NCI-H1105 (cell line): ENCODE measurements around the gene CWC22.
"Not testable (repeated sequence)": the region's sequence is repeated elsewhere in the genome, so short reads cannot be mapped to it uniquely, and the experiment has no call there.

Experiments used
- DNase-seq: peaks from one replicate; lab custom pipeline; 2025; lab: John Stamatoyannopoulos, UW

Gene CWC22

DNA sequence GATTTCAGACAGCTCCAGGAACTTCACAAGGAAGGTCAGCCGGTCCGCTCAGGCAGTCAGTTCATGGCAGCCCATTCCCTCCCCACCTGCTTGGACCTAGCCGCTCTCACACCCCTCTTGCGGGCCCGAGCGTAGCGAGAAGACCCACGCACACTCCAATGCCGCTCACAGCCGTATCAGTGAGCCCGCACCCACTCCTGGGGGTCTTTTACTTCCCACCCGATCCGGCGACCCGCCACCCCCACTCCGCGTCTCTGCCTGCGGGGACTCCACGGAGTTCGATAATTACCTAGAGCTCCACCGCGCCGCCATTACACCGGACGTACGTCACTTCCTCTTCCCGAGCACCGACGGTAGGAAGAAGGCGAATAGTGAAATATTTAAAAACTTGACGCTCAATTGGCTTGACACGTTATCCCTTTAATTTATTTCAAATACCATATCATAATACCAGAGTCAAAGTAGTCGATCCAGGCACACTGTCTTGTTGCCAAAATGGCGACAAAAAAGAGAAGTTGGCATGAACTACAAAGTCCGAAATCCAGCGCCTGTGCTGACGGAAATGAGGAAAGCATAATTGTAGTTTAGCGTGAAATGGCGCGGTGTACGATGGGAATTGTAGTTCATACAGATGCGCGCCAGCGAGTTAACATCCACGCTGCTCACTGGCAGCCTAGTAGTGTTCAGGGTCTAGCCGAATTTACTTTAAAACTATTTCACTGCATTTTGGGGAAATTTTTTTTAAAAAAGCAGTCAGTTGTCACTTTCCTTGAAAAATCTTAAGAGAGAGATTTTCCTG is at the start of gene CWC22:
Gene CWC22 (minus strand): TSS at position 517 of the 799 bp plus-strand sequence. CDS start 13,956 bp downstream, outside the sequence.
- peak; percentile 85 for DNase-seq

- DNase-seq, result no peak
Measured at GRCh38 chr2:180056367-180057118, 49.4 kb upstream of the CWC22 start.

DNA sequence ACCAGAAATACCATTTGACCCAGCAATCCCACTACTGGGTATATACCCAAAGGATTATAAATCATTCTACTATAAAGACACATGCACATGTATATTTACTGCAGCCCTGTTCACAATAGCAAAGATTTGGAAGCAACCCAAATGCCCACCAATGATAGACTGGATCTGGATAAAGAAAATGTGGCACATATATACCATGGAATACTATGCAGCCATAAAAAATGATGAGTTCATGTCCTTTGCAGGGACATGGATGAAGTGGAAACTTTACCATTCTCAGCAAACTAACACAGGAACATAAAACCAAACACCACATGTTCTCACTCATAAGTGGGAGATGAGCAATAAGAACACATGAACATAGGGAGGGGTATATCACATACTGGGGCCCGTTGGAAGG is 47.5 kb upstream of the CWC22 start:
- DNase-seq, result not testable (repeated sequence)

DNA sequence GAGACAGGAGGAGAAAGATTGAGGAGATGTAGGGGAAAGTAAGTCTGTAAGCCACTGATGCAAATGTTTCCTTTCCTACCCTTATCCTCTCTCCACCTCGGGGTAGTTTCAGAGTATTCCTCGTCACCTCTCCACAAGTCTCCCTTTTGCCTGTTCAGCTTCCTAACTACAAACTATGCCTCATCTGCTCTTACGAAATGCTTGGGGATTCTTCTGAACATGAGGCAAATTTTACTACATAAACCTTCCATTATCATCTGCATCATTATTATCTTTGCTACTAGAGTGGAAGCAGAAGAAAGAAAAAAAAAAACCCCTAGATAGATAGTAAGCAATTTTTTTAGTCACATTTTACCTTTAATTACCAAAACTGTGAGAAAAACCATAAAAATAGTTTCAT is 43.1 kb upstream of the CWC22 start:
- no peak for DNase-seq

DNA sequence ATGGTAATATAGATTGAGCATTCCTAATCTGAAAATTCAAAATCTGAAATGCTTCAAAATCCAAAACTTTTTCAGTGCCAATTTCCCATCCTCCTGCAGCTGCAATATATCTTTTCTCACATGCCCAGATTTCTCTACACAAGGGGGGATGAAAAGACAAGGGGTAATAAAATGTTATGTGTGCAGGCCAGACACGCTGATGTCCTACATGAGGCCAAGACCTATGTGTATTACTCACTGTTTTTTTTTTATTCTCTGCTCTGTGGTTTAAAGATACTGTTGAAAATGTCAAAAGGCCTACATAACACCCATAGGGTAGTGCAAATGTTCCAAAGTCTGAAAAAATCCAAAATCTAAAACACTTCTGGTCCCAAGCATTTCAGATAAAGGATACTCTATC is 41.2 kb upstream of the CWC22 start:
- no peak for DNase-seq

DNA sequence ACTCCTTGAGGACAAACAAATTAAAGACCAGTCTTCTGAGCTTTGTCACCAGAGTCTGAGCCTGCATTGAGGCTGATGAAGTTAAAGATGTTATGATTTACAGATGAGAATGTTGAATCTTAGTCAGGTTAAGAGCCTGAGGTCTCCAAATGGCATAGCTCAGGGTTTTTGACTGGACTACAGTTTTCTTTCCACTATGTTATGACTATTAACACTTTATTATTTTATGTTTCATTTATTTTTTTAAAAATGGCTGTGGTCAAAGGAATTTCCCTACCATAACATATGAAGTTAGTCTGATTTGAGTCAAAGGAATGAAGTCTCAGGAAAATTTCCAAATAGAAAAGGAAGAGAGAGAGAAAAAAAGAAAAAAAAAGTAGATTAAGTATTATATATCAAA is 39.7 kb upstream of the CWC22 start:
- DNase-seq, result no peak

- DNase-seq, result no peak
Measured at GRCh38 chr2:180046202-180046601, 39.1 kb upstream of the CWC22 start.

DNA sequence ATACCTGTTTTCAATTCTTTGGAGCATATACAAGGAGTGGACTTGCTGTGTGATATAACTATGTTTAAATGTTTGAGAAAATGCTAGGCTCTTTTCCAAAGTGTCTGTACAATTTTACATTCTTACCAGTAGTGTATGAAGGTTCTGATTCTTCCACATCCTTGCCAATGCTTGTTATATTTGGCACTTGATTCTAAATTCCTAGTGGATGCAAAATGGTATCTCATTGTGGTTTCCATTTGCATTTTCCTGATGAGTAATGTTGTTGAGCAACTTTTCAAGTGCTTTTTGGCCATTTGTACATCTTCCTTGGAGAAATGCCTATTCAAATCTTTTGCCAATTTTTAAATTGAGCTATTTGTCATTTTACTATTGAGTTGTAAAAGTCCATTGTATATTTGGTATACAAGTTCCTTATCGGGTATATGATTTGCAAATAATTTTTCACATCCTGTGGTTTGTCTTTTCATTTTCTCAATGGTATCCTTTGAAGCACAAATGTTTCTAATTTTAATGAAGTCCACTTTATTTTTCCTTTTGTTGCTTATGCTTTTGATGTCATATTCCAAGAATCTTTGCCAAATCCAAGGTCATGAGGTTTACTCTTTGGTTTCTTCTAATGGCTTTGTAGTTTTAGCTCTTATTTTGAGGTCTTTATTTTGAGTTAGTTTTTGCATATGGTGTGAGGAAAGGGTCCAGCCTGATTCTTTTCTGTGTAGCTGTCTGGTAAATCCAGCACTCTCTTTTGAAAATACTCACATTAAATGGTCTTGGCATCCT is 33.2 kb upstream of the CWC22 start:
- DNase-seq, result no peak

DNA sequence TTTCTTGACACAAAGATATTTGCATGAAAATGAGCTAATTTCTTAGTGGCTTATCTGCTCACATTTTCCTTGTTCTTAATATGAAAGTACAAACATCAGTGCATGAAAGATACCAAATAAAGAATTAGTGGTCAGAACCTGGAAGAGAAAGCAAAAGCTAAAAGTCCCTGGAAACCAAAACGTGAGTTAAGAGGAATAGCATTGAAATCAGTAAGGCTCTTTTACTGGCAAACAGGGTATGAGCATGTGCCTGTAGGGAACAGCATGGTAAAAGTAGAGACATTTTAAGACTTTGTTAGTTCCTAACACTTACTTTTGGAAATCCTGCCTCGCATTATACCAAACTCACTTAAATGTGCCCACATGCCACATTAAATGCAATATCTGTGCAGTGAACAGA is 31.9 kb upstream of the CWC22 start:
- DNase-seq, result no peak

- DNase-seq, result peak; percentile 14
Measured at GRCh38 chr2:180033993-180034894, 27.1 kb upstream of the CWC22 start.

GRCh38 chr2:180029575-180029974 is 22.5 kb upstream of the CWC22 start:
- DNase-seq, result no peak

- DNase-seq, result no peak
Measured at GRCh38 chr2:180021850-180022249, 14.8 kb upstream of the CWC22 start.

GRCh38 chr2:180017784-180018183 is 10.7 kb upstream of the CWC22 start:
- DNase-seq, result no peak

GRCh38 chr2:180016937-180017336 is 9.8 kb upstream of the CWC22 start:
- DNase-seq, result no peak

- no peak for DNase-seq
Measured at GRCh38 chr2:180015951-180016709, 9.0 kb upstream of the CWC22 start.

GRCh38 chr2:180012523-180012922 is 5.4 kb upstream of the CWC22 start:
- no peak for DNase-seq

- DNase-seq, result no peak
Measured at GRCh38 chr2:180010701-180011100, 3.6 kb upstream of the CWC22 start.

GRCh38 chr2:180006231-180006630 is 866 bp downstream of the CWC22 start:
- DNase-seq, result no peak

- not testable (repeated sequence) for DNase-seq
Measured at GRCh38 chr2:180005465-180005864, 1.6 kb downstream of the CWC22 start.

GRCh38 chr2:180004731-180005130 is 2.4 kb downstream of the CWC22 start:
- no peak for DNase-seq

- no peak for DNase-seq
Measured at GRCh38 chr2:180003559-180003958, 3.5 kb downstream of the CWC22 start.
